GM18520 (cell line): ENCODE measurements around the gene C3orf80.
A peak's percentile ranks its signal among the peaks of the same experiment; 100 is the strongest.
"Not testable (repeated sequence)": the region's sequence is repeated elsewhere in the genome, so short reads cannot be mapped to it uniquely, and the experiment has no call there.

ENCODE experiments used
- ATAC-seq: cut with Tn5 transposase; IDR thresholded peaks from one replicate; pipeline ENCODE4 v1.9.1; 2021; ENCODE audit not compliant: unreplicated experiment

C3orf80 gene

DNA sequence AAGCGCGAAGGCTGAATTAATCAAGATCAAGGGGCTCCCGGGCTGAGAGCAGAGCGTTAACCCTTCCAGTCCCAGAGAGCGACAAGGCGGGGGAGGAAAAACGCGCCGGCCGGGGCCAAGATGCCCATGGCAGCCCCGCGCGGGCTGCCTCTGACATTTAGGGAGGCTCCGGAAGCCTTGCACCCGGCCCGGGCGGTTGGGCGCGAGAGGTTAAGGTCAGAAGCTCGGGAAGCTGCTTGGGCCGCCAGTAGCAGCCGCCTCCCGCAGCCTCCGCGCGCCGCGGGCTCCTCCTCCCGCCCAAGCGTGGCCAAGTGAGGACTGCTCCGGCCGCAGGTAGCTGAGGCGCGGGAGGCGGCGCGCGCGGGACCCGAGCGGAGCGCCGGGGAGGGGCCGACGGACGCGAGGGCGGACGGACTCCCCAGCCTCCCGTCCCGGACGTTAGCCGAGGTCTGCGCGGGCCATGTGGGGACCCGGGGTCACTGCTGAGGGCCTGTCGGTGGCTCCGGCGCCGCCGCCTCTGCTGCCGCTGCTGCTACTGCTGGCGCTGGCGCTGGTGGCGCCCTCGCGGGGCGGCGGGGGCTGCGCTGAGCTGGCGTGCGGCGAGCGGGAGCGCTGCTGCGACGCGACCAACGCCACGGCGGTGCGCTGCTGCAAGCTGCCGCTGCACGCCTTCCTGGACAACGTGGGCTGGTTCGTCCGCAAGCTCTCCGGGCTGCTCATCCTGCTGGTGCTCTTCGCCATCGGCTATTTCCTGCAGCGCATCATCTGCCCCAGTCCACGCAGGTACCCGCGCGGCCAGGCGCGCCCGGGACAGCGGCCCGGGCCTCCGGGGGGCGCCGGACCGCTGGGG, at the start of gene C3orf80:
Gene C3orf80 (plus strand): TSS at position 247 of the 850 bp plus-strand sequence. CDS start 214 bp downstream, at position 461.
- peak; percentile 58 for ATAC-seq

DNA sequence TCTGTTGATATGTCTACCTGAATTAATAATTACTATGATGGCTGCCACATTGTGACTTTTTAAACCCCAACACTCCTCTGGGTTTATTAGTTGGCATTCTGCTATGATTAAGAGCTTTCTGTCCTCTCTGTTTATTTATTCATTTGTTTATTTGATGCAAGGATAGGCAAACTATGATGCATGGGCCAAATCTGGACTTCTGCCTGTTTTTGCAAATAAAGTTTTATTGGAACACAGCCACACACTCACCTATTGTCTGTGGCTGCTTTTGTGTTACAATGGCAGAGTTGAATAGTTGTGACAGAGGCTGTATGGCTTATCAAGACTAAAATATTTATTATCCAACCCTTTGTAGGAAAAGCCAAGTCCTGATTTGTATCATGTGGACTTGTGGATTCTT, 48.3 kb upstream of the C3orf80 start:
- no peak for ATAC-seq

DNA sequence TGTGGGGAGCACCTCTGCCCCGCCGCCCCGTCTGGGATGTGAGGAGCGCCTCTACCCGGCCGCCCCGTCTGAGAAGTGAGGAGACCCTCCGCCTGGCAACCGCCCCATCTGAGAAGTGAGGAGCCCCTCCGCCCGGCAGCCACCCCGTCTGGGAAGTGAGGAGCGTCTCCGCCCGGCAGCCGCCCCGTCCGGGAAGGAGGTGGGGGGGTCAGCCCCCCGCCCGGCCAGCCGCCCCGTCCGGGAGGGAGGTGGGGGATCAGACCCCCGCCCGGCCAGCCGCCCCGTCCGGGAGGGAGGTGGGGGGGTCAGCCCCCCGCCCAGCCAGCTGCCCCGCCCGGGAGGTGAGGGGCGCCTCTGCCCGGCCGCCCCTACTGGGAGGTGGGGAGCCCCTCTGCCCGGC, 46.6 kb upstream of the C3orf80 start:
- not testable (repeated sequence) for ATAC-seq

DNA sequence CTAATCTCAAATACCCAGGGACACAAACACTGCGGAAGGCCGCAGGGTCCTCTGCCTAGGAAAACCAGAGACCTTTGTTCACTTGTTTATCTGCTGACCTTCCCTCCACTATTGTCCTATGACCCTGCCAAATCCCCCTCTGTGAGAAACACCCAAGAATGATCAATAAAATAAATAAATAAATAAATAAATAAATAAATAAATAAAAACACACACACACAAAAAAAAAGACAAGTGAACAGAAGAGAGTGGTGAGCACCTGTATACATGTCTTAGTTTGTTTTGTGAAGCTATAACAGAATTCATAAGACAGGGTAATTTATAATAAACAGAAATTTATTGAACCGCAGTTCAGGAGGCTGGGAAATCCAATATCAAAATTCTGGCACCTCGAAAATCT, 45.8 kb upstream of the C3orf80 start:
- not testable (repeated sequence) for ATAC-seq

DNA sequence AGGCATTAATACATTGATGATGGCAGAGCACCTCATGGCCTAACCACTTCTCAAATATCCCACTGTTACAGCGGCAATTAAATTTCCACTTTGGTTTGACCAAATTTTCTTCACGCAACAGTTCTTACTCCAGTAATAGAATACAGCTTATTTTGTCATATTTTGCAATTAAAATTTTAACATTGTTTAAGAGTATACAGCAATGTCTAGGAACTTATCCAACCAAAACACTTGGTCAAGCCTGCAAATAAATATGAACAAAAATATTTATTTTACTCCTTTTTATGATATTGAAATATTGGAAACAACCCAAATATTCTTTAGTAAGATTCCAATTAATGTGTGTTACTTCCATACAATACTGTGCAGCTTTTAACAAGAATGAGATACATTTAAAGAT, 45.3 kb upstream of the C3orf80 start:
- no peak for ATAC-seq

DNA sequence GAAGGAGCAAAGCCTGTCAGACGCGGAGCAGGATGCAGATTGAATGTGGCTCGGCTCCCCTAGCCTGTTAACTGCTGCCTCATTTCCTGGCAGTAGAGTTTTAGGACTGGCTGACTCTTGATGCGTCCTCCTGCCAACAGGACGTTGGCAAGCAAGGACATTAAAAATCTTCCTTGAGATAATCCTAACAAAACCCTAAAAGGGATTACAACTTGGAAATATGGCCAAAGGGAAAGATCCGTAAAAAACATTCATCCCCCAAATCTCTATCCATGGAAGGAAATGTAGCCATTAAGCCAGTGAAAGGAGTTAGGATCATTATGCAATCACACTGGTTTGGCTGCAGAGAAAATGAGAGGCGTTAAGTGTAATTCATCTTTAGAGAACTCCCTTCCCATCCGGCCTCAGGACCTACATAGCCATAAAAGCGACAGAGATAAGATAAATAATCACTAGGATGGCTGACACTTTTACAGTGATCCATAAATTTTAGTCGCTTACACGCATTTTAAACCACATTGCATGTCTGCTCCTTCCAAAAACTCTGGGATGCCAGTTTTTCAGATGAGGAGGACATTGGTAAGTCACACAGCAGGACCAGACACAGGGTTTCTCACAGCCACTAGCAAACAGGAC, 44.5 kb upstream of the C3orf80 start:
- ATAC-seq, result no peak

DNA sequence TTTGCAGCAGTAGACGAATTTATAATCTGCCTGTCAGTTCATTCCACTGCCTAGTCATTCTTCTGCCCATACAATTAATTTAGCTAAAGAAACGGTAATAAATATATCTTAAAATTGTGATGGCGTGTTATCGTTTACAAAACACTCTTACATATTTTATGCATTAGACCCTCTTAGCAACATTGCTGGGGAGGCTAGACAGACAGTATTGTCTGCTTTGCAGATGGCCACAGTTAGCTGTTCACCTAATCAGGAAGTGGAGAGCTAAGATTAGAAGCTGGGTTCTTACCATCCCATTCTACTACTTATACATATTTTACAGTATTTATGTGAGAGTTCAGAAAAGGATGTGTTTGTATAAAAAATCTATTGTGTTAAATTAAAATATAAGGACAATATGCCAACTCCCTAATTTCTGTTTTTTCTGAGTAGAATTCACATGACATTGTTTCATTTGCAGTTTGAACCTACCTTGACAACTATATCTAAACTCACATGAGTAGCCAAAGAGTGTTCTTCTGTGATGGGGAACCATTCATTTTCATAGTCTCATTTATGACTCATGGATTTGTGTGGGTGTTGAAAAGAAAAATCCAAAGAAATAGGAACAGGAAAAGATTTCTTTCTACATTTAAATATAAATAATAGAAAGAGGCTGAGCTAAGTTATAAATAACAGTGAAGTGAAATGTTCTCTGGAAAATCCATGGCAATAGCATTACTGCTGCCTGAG, 41.7 kb upstream of the C3orf80 start:
- ATAC-seq, result no peak

DNA sequence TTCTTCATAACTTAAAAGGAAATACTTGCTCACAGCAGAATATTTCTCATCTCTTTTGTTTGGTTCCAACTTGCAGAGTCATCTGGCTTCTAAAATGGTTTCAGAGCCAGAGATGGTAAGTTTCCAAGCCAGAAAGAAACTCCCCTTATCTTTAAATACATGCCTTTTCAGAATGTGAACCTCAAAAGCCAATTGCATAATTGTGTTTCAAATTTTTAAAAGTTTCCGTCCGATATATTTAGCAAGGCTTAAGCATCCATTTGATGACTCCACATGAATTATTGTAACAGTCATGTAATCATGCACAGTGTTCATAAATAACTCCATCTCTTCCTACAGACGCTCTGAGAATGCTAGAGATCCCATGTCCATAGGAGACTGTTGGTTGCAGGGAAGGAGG, 40.6 kb upstream of the C3orf80 start:
- ATAC-seq, result no peak

DNA sequence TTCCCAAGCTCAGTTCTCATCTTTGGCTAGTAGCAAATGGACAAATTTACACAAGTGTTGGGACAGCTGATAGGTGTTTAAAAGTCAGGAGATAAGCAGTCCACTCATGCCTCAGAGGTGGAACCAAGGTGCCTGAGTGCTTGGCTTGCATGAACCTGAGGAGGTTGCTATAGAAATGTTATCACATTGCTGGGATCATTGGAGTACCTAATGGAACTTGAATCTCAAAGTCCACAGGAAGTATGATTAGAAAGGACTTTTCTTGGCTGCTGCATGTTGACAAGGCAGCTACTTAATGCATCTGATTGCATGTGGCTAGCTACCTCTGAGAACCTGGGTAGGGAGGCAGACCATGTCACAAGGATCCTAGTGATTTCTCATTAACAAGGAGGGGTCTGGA, 39.5 kb upstream of the C3orf80 start:
- no peak for ATAC-seq

DNA sequence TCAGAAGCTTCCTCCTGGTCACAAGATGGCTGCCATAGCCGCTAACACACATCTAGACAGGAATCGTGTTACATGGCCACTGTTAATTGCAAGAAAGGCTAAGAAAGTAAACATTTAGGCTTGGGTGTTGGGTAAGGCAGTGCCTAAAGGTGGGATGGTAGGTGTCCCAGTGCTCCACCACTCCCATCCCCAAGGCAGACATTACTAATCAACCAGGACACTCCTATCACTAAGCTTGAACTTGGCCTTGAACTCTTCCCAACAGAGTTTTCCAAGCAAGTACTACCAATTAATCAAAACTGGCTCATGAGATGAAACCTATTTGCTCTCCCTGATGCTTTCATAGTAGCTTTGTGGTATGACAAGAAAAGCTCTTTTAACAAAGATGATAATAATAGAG, 37.9 kb upstream of the C3orf80 start:
- ATAC-seq, result no peak

DNA sequence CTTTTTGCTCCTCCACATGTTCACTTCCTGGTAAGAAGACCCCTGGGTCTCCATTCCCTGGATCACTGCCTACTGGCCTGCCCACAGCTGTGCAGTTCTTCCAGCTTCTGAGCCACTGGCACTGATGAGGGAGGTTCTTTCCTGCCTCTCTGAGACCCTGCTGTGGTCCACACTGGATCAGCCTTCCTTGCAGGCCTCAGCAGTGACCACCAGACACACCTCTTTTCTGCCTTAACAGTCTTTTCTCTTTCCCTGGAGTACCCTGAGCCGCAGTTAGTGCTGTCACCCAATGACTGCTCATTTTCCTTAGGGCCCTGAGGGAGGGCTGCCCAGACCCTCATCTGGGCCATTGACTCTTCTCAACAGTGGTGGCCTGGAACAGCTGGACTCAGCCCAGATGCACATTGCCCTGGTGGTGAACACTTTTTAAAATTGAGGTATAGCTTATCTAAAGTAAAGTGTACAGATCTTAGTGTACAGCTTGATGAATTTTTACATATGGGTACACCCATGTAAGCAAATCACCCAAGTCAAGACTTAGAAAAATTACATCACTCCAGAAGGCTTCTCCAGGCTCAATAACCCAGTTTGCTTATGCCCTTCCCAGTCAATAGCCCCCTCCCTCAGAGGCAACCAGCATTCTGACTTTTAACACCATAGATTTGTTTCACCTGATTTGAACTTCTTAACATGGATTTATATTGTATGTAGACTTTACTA, 32.8 kb upstream of the C3orf80 start:
- ATAC-seq, result no peak

DNA sequence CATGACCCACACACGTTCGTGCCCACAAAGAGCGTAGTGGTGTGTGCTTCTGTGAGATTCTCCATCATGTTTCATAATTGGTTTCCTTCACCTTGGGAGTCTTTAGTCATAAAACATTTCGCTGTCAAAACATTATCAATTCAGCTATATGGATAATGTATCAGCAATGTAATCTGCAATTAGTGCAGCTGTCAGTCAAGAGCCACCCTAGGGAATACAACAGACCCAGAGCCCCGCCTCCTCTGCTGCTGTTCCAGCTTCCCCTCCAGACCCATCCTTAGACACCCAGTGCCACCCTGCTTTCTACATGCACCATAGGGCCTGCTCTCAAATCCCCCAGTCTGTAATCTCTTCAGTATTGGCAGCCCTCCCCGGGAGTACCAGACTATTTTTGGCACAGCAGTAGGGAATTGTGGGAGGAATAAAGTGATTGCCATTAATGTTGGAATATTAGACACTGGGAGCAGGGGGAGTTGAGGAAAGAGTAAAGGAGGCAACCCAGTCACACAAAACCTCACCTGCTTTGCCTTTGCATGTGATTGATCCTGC, 31.5 kb upstream of the C3orf80 start:
- no peak for ATAC-seq

DNA sequence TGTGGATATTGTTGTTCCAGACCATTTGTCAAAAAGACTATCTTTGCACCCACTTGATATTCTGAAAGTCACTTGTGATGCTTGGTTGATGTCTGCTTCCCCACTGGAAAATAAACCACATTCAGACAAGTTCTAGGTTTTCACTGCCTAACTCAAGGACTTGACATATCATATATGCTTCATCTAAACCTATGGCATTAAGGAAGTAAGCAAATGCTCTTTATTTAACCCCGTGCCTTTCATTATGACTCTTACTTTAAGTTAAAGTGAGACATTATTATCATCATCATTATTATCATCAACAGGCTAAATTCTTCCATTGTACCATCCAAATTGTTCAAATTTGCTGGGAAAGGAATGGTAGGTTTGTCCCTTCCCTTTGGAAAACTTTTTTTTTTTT, 30.8 kb upstream of the C3orf80 start:
- ATAC-seq, result no peak

DNA sequence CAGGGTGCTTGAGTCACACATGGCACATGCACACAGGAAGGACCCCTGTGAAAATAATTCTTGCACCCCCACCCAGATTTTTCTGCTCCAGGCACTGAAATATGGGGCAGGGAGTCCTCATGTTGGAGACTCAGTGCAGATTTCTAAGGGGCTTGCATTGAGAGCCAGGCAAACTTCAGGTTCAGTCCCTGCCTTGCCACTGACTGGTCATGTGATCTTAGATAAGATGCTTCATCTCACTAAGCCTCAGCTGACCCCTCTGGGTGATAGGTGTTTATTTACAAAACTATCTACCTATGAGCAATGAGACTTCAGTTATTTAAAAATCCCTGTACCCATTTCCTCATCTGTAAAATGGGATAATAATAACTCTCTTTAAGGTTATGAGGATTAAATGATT, 30.1 kb upstream of the C3orf80 start:
- no peak for ATAC-seq

DNA sequence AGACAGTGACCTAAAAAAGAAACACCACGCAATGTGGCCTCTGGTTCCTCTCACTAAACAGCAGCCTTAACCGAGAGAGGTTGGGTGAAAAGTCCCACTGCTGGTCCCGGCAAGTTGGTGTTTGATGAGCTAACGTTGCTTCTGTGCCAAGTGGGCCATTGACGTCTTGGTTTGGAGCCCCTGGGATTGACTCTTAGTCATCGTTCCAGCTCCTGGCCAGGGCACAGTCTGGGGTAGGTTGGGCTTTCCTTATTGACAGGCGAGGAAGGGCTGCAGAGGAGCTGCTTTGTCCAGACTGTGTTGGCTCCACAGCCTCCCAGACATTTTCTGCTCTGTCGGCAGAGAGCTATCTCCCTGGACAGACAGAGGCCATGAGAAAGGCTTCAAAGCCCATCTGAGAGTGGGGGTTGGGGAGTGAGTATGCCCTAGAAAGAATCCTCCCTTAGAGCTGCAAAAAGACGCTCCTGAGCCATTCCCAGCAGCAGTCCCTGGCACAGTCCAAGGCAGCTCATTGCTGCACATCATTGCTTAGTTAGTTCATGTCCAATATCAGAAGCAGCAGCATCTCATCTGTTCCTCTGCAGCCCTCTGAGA, 28.6 kb upstream of the C3orf80 start:
- no peak for ATAC-seq

DNA sequence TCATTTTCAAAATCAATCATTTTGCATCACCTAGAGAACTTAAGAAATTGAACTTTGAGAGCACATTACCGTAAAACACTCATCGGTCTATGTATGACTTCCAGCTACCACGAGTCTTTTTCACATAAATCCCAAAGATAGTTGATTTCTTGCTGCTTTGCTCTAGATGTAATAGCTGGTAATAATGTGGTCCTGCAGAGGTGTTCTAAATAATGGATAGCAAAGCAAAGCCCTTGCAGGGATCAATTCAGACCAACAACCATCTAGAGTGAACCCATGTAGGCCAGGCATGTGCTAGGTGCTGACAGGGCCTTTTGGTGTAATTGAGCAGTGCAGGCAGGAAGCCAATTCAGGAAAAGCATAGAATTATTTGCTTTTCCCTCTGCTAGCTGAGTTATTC, 26.1 kb upstream of the C3orf80 start:
- ATAC-seq, result no peak

DNA sequence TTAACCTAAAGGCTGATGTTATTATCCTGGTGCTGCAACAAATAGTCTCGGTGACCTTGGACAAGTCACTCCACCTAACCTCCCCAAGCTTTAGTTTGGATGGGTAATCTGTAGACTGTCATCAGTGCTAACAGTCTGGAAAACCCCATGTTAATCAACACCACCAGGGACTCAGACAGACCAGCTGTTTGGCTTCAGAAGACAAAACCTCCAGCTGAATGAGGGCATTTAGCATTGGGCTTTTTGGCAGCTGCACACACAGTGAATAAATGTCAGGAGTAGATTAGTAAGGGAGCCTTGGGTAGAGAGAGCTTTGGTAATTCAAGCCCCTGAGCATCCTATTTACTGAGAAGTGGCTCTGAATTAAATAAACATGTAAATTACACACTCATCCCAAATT, 24.9 kb upstream of the C3orf80 start:
- peak; percentile 43 for ATAC-seq

DNA sequence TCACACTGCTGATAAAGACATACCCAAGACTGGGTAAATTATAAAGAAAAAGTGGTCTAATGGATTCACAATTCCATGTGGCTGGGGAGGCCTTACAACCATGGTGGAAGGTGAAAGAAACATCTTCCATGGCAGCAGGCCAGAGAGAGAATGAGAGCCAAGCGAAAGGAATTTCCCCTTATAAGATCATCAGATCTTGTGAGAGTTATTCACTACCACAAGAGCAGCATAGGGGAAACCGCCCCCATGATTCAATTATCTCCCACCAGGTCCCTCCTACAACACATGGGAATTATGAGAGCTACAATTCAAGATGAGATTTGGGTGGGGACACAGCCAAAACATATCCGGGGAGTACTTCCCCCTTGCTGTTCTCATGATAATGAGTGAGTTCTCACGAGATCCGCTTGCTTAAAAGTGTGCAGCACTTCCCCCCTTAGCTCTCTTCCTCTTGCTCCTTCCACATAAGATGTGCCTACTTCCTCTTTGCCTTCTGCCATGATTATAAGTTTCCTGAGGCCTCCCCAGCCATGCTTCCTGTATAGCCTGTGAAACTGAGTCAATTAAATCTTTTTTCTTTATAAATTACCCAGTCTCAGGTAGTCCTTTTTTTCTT, 20.7 kb upstream of the C3orf80 start:
- ATAC-seq, result not testable (repeated sequence)

DNA sequence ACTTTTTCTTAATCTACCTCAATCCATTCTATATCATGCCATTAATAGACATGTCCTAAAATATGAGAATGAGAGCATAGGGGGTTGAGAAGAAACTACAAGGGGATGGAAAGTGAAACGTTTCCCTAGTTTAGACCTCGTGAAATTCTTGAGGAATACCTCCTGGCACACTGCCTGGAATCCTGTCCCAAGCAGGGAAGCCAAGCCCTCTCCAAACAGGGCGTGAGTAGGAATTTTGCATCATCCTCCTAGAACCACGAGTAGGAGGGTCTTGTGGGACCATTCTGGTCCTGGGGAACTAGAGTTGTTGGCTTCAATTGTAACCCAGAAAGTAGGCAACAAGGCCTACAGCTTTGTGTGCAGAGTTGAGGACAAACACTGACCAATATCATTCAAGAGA, 19.6 kb upstream of the C3orf80 start:
- ATAC-seq, result no peak

DNA sequence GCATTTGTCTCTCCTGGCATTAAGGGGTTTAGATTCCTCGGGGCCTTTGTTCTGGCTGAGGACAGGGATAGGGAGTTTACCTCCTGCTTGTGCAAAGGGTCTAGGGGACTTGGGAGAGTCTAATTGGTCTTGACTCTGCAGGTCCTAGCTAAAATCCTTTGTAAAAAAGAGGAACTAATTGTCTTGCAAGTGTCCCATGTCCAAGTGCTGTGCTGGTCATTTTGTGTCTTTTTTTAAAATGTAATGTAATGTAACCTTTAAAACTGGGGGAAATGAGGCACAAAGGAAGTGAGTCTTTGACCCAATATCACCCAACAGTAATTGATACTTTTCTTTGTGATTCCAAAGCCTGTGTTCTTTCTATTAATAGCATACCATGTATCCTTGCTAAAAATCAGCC, 14.9 kb upstream of the C3orf80 start:
- no peak for ATAC-seq
